GM18499 (cell line): Measurements from ENCODE around the gene VAV3.

Experiments
- ATAC-seq: cut with Tn5 transposase; IDR thresholded peaks from one replicate; pipeline ENCODE4 v1.9.1; 2021; ENCODE audit warnings: moderate number of reproducible peaks; ENCODE audit not compliant: insufficient read depth, unreplicated experiment

VAV3 gene

DNA sequence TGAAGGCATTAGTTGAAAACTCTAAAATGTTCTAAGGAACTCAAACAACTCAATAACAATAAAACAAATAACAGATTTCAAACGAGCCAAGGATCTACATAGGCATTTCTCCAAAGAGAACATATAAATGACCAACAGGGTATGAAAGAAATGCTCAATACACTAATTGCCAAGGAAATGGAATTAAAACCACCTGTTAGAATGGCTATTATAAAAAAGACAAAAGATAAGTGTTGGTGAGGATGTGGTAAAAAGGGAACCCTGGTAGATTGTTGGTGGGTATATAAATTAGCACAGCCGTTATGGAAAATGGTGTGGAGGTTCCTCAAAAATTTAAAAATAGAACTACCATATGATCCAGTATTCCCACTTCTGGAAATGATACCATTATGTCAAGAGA is 9.1 kb upstream of the VAV3 start:
- no peak for ATAC-seq

DNA sequence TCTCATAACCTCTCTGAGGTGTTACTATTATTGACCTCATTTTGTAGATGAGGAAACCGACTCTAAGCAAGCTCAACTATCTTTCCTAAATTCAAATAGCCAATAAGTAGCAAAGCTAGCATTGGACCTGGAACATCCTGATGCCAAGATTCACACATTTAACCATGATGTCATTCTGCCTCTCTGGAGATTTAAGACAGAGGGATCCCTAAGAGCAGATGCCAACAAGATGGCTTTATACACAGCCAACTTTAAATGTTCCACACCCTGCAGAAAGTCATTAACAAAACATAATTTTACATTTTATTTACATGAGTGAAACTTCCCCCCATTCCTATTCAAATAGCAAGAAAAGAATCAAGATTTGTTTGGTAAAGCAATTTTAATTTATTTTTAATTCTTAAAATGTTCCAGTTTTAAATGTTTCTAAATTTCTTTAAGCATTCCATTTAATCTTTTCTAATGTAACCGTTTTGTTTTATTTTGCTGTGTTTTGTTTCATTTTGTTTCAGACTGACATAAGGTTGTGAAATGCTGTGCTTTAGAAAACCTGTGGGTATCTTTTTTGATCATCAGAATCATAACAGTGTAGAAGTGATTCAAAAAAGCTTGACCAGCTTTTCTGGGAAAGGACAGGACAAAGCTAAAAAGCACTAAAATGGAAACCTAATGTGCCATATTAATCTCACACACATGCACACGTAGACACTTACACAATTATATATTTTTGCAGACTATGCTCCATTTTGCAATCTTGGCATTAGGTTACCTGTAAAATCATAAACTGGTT is 7.6 kb upstream of the VAV3 start:
- no peak for ATAC-seq

DNA sequence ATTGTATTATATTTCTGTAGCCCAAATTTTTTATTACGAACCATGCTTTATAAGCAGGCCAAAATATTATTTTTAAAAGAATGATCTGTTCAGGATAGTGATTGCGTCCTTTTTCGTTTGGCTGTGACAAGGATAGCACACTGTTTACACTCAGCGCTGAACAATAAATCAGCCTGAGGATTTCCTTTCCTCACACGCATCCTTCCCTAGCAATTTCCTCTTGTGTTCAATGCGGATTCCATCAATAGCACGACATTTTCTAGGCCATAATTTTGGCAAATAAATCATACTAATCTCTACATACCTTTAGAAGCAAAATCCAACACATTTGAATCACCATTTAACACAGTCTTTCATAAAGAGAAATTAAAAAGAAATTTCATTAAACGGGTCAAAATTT is 1.6 kb upstream of the VAV3 start:
- ATAC-seq, result no peak

DNA sequence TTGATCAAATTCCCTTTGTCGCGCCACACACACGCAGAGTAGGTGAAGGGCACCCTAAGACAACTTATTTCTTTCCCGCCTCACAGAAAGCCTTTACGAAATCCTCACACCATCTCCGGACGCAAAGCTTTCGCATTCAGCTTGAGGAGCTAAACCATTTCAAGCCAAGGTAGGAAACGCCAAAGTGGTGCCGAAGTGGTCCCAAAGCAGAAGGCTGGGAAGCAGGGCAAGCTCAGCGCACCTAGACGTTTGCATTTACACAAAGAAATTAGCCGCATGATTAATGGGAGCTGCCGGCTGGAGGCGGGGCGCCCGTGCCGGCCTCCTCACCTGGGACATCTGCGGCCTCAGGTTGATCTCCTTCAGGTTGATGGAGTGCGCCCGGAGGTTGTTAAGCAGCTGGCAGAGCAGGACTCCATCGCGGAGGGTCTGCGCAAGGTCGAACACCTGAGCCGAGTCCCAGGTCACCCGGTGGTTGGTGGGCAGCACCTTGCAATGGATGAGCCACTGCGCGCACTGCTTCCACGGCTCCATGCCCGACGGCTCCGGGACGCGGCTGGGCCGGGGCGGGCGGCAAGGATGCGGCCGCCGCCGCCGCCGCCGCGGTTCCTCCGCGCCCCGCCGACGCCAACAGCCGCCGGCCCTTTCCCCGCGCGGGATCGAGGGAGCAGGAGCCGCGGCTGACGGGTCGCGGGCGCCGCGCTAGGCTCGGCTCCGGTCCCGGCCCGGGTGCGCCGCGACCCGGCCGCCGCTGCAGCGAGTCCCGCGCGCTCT is 457 bp downstream of the VAV3 start:
- no peak for ATAC-seq

DNA sequence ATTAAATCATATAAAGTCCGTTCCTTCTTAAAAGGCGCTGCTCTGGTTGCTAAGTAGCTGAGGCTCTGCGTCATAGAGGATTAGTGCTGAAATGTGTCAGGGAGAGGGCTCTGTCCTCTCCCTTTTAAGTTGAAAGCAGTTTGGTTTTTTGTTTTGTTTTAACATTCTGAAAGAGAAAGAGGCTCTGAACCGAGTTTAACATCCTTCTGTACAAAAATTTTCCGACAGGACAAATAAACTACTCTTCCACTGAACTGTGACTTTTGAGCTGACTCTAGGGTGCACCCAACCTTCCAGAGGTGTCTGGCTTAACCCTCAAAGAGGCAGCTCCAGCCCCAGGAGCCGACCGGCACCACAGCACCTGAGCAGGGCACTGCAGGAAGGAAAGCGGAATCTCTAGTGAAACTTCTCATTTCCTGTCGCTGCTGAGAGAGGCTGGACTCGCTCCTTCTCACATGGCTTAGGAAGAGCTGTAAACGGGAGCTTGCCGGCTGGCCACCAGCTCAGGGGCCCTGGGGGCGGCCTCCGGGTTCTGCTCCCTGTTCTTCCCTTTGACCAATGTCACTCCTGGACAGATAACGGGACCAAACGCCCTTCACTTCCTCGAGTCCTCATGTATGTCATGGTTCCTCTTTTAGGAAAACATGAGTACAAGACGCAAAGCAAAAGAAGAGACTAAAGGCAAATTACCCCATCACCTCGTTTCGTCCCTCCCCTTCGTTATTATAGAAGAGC is 1.2 kb downstream of the VAV3 start:
- peak; percentile 81 for ATAC-seq

DNA sequence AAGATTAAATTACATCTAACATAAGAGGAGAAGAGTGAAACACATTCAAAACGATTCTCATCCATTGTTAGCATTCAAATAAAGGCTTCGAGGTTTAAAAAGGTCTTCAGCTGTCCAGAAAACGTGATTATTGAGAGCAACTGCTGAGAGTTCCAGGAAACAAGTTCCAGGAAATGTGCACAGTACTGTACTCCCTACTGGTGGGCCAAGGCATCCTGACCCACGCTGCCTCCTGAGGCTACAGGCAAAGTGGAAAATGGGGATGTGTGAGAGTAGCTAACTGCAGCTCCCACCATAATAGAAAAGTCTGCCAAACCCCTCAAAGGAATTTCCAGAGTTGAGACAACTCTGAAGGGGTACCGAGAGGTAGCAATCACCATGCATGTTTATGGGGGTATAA is 2.0 kb downstream of the VAV3 start:
- no peak for ATAC-seq

DNA sequence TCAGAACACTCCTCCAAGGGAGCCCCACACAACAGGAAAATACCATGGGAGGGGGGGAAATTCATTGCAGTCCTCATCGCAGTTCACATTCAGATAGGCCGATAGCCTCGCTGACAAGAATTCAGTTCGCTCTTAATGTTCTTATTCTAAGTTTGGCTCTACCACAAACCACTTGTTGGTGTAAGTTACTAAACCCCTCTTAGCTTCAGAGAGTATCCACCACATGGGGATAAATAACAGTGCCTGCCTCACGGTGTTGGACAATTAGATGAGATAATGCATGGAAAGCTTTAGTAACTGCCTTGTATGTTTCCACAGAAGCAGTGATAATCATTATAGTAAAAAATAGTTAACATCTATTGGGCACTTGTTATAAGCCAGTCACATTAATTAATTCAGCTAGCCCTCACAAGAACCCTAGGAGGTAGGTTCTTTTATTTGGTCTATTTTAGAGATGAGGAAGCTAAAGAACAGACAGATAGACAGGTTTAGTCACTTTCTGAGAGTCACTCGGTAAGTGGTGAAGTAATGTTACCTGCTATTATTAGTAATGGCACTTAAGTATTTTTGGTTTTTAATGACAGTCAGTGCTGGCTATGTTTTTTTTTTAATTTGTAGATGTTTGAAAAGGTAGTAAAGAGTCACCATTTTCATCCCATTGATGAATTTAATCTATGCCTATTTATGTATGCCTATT is 10.1 kb downstream of the VAV3 start:
- no peak for ATAC-seq

DNA sequence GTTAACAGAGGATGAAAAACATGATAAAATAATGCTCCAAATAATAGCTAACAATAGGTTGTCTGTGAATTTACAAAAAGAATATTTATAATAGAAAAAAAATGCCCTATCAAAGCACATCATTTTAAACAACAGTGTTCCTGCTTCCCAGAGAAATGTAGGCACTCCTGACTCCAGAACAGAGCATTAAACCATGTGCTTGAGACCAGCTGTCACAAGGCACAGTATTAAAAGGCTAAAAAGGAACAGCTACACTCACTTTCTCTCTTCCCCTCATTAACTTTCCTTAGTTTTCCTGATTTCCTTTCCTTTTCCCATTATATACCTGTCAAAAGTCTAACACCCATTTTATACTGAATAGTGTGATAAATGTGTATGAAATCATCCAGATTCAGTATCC is 10.9 kb downstream of the VAV3 start:
- ATAC-seq, result no peak

DNA sequence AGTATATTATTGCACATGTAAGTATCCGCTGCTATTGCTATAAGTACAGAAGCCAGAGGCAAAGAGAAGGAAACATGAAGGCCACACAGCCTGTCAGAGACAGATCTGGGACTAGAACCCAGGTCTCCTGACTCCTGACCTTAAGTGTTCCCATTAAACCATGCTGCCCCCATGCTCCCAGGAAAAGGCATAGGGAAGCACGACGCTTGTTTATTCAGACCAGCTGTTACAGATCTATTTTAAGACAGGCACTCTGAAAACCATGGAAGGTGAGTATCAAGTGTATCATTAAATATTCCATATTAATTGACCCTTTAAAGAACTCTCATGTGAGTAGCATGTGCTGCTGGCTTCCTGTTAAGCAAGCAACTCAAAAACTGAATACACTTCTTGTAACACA is 11.4 kb downstream of the VAV3 start:
- no peak for ATAC-seq

DNA sequence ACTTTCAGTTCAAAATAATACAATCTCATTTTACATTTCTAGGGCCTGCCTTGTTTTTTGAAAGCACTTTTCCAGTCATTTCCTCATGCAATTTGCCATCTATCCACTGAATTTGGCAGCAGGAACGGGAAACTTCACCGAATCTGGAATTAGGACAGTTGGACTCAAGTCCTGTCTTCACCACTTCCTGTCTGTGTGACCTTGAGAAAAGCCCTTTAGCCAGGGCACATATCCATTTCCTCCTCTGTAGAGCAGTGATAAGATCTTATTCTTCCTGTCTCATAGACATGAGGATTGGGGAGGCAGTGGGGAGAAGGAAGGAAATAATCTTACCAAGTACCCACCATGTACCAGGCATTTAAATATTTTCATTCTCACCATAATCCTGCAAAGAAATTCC is 12.0 kb downstream of the VAV3 start:
- ATAC-seq, result no peak

DNA sequence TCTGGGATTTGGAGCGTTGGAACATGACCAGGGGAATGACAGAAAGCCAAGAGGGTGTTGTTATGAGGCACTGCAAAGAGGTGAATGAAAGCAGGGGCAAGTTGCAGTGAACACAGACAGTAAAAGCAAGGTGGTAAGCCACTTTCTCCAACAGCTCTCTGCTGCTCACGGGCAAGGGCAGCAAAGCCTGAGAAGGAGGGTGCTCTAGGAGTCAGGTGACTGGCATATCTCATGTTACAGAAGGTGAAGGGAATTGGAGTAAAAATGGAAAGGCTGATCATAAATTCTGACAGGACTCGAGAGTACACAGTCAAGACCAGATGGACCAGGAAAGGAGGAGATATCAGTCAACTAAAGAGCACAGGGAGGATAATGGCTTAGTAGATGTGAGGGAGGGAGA is 14.5 kb downstream of the VAV3 start:
- no peak for ATAC-seq

DNA sequence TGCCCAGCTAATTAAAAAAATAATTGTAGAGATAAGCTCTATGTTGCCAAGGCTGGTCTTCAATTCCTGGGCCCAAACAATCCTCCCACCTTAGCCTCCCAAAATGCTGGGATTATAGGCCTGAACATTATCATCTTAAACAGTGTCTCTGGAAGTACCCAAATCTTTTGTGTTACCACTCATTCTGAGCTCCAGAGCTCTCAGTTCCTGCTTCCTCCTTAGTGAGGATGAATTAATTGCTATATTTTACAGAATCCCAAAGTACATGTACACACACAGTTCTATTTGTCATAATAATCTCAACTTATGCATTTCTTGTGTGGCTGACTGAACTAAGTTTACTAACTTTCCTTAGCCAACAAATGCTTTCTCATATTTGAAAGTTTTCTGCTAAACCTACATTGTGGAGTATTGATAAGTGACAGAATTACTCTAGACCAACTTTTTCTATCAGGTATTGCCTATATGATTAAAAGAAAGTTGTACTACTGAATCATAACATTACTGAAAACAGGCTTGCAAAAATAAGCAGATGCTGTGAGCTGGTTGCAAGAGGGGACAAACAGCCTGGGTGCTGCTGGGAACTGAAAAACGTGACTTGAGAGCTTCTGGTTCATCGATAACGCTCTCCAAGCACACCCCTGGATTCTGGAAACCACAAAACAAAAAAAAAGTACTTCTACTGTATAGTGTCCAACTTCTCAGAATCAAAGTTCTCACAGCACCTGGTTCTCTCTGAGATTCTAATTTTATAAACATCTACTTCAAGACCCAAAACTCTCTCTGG is 15.3 kb downstream of the VAV3 start:
- ATAC-seq, result peak; percentile 88

DNA sequence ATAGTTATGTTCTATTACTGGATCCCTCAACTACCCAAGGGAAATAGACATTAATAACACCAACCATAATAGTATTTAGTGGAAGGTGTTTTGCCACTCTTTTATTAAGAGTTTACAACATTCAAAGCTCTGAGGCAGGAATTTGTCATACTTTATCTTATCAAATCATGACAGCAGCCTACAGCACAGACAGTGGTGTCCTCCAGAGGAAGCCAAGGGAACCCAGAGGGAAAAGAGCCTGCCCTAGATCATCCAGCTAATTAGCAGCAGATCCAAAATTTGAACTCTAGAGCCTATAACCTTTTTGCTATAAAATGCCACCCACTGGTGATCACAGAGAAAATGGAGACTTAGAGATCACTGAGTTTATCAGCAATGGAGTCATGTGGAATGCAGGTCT is 18.2 kb downstream of the VAV3 start:
- no peak for ATAC-seq

DNA sequence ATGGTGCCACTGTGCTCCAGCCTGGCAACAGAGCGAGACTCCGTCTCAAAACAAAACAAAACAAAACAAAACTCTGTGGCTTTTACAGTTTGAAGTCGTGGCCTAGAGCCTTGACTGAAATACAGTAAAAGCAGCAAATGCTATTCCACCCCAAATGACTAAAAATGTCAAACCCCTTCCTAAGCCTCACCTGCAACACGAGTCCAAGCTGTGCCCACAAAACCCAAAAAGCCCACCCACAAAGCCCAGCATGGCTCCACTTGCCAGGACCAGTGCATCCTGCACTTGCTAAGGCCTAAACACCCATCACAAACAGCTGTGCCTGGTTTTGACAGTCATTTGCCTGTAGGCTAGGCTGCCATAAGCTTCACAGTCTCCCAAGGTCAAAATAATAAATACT is 21.3 kb downstream of the VAV3 start:
- ATAC-seq, result no peak

DNA sequence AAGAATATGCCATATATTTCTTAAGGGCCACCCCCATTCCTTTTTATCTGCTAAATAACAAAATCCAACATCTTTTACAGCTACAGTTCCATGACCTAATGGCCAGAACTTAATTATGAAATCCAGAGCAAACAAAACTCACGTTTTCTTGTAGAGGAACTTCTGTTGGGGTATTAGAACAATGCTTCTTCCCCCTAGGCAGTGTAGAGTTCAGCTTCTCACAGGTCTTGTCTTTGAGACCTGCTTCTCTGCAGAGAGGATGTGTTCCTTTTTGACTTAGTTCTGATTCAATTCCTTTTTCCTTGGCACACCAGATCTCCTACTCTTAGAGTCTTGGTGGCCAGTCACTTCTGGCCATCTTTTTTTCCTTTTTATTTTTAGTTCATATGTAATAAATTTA is 22.2 kb downstream of the VAV3 start:
- no peak for ATAC-seq

DNA sequence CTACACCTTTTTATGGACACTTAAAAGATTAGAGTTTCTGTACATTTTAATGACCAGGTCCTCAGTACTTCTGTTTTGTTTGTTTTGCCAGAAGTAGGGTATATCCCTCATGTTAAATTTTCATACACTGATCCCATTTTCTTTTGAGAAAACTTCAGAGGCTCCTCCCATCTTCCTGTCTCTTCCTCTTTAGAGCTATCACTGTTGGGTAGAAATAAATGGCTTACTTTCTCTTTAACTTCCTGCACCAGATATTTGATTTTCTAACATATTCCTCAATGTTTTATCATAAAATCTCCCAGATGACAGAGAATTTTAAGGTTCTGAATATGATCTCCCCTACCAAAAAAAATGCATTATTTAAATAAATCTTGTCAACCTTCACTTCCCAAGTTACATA is 23.4 kb downstream of the VAV3 start:
- no peak for ATAC-seq

DNA sequence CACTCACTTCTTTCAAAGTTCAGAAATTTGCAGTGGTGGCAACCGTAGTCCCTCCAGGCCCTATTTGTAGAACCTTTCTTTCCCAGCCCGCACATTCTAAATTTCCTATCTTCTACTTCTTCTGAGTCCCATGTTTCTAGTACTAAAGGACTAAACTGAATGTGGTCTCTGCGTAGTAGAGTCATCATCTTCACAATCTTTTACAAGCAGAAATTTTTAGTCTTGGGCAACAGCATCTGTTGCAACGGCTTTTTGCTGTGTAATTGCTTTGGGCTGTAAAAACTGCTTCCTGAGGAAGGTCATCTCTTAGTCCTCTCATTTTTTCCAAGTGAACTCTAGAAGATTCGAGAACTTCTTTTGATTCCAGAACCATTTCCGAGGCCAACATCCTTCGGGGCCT is 23.9 kb downstream of the VAV3 start:
- no peak for ATAC-seq

DNA sequence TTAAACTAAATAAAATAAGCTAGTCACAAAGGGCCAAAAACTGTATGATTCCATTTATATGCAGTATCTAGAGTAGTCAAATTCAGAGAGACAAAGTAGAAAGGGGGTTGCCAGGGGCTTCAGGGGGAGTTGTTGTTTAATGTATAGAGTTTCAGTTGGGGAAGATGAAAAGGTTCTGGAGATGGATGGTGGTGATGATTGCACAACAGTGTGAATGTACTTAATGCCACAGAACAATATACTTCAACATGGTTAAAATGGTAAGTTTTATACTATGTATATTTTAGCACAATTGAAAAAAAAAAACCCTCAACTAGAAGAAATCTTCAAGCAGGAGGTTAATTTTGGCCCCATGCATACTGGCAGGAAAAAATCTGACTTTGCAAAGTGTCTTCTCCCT is 24.3 kb downstream of the VAV3 start:
- ATAC-seq, result no peak

DNA sequence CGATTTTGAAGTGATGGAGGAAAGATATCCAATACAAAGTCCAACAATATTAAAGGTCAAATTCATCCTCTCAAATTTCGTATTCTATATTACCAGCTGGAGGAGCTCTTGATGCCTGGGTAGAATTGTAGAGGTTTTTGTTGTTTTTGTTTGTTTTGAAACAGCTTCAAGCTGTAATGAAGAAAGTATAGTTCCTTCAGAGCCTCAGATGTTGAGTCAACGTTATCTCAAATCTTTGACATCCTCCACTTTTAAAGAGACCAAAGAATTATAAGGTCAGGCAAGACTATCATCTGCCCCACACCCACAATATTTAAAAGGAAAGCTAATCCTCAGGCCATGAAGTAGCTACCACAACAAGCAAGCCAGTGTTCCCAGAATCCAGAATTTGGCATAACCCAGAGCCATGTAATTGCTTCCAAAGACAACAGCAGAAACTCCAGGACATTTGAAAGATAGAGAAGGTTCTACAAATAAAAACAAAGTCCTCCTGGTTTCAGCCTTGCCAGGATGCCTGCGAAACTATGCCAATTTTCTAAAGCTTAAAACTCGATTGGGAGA is 24.9 kb downstream of the VAV3 start:
- ATAC-seq, result no peak

DNA sequence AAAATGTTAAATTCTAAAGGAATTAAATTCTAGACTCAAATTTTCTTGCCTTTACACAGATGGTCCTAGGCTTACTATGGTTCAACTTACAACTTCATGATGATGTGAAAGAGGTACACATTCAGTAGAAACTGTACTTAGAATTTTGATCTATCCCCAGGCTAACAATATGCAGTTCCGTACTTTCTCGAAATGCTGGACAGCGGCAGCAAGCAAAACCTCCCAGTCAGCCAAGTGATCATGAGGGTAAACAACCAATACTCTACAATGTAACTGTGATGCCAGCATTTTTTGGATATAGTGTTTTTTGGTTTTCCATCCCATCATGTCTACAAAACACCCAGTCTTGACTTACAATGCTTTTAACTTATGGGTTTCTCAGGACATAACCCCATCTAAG is 25.7 kb downstream of the VAV3 start:
- no peak for ATAC-seq
